Activated CD4-positive, CD25-positive, alpha-beta regulatory T cell treated with anti-CD3 and anti-CD28 coated beads, Interleukin-2, amount 50 U/mL, for 24 hours (primary cell): ENCODE results near the gene PGP.

Experiments used
- ATAC-seq, 2 donors: fragments of 150-1000 bp; cut with Tn5 transposase; one replicate each; pipeline ENCODE4 v1.10.0; 2021; ENCODE audit warnings: mild to moderate bottlenecking in 1 of 2, moderate library complexity in 1 of 2

PGP gene

GRCh38 chr16:2197765-2198164 is 16.9 kb downstream of the PGP start:
- ATAC-seq: no peak

DNA sequence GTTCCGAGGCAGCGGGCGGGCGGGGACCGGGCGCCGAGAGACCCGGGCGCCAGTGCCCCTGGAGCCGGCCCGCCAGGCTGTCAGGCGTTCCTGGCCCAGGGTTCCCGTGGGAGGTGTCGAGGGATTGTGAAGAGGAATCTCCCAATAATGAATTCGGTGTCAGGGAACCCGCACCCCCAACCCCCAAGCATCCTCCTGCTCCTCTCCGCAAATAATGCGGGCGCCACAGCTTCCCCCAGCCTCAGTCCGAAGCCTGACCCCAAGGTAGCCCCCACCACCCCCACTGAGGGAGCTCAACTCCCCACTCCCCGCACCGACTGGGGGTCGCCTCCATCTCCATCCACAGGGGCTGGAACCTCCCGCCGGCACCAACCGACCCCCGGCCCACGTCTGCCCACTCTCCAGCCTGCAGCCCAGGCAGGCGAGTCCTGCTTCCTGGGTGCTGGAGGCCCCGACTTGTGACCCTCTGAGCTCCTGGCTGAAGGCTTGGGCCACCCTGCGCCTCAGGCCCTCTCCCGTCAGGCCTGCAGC is 17.6 kb downstream of the PGP start:
- no peak for ATAC-seq

GRCh38 chr16:2196162-2196980 is 18.3 kb downstream of the PGP start, which contains the start of gene CASKIN1:
CASKIN1 (minus strand) TSS chr16:2196605; CDS start chr16:2196432, 173 bp downstream.
- ATAC-seq: peak; percentile 23 to 31

- ATAC-seq: no peak
Observed at GRCh38 chr16:2195322-2196161, 19.1 kb downstream of the PGP start.

DNA sequence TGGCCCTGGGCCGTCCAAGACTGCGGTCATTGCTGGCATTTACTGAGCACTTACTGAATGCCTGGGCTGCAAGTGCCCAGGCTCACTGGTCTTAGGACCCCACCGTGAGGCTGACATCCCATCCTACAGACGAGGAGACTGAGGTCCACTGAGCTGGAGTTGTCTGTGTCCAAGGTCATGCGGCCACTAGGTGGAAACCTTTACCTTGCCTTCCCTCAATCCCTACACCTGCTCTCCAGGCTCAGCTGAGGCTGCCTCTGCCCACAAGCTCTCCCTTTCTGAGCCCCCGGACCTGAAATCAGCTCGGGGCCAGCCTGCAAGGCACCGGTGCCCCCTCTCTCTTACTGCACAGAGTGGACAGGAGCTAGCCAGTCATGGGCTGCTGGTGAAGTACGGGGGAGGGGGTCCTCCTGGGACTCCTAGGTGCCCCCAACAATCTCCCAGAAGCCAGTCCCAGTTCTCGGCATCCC is 19.8 kb downstream of the PGP start:
- peak; percentile 69 to 80 for ATAC-seq

GRCh38 chr16:2194166-2194834 is 20.3 kb downstream of the PGP start:
- no peak for ATAC-seq

DNA sequence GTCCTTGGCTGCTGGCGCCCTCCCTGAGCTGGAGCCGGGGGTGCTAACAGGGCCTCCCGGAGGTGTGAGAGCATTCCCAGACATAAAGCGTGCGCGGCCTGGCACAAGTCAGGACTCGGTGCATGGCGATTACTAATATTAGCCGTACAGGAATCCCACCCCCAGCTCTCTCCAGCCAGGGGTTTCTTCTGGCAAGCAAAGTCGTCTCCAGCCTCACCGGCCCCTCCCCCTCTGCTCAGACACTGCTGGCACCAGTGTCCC is 23.3 kb downstream of the PGP start:
- no peak for ATAC-seq

- no peak for ATAC-seq
Observed at GRCh38 chr16:2190659-2191445, 23.8 kb downstream of the PGP start.

DNA sequence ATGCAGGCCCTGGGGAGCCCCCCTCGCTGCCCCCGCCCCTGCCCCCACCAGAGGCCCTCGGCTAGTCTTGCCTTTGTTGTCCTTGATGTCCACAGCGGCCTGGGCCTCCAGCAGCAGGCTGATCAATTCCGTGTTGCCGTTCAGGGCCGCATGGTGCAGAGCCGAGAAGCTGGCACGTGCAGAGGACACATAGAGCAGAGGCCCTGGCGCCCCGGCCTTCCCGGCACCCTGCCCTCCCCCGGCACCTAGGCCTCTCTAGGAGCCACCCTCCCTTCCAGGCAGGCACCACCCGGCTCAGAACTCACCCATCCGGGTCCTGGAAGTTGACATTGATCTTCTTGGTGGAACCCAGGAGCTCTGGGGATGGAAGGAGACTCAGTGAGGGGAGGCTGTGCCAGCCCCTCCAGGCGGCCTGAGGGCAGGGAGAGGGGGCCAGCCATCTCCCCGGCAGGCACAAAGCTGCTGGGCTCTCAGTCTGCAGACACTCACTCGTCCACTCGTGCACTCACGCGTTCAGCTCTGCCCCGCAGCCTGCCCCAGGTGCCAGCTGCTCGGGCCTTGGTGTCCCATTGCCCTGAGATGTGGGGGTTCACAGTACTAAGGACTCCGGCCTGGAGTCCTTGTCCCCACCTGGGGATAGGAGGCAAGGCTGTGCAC is 24.5 kb downstream of the PGP start:
- no peak for ATAC-seq

GRCh38 chr16:2189252-2189893 is 25.3 kb downstream of the PGP start:
- no peak for ATAC-seq

DNA sequence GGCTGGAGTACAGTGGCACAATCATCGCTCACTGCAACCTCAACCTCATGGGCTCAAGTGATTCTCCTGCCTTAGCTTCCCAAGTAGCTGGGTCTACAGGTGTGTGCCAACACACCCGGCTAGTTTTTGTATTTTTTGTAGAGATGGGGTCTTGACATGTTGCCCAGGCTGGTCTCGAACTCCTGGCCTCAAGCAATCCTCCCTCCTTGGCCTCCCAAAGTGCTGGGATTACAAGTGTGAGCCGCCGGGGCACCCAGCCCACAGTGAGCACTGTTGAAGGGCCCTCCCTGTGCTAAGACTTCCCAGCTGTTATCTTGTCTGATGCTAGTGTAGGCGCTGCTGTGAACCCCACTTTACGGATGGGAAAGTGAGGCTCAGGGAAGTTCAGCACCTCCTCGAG is 26.2 kb downstream of the PGP start:
- no peak for ATAC-seq

GRCh38 chr16:2187212-2187611 is 27.4 kb downstream of the PGP start:
- no peak for ATAC-seq

- ATAC-seq: no peak
Observed at GRCh38 chr16:2186505-2186904, 28.1 kb downstream of the PGP start.

DNA sequence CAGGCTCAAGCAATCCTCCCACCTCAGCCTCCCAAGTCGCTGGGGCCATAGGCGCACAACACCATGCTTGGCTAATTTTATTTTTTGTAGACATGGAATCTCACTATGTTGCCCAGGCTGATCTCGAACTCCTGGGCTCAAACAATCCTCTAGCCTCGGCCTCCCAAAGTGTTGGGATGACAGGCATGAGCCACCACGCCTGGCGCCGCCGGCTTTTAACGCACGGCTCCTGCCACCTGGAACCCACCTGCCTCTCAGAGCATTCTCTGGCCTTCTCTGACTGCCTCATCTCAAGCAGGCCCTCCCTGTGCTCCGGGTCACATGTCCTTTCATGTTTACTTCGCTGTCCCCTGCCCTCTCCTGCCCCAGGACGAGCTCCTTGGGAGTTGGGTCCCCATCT is 28.6 kb downstream of the PGP start:
- no peak for ATAC-seq

DNA sequence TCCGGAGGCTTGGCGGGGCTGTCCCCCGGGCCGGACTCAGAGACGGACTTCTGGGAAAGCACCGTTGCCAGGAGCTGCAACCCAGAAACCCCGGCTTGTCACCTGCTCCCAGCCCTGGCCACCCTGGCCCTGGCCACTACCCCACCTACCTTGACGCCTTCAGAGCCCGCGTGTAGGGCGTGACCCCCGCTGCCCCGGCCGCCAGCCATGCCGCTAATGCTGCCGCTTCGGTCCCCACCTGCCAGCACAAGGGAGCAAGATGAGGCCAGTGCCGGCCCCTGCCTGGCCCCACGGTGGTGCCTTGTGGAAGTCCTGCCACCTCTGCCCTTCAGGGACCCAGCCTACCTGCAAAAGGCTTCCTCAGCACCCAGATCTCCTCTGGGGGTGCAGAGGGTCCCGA is 29.7 kb downstream of the PGP start:
- ATAC-seq: no peak

- ATAC-seq: no peak
Observed at GRCh38 chr16:2184346-2184745, 30.3 kb downstream of the PGP start.

DNA sequence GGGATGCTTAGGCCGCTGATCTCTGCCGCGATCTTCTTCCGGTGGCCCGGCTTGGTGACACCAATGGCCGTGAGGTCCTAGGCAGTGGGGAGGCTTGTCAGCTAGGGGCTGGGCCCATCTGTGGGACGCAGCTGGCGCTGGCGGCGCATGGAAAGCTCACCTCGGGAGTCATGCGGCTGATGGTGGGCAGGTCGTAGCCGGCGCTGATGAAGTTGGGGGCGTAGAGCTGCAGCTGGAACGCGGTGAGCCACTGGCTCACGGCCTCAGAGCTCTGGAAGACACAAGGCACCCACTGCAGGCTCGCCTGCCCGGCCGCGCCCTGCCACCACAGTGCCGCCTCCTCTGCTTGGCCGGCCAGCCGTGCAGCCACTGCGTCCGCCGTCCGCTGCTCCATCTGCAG is 31.0 kb downstream of the PGP start:
- ATAC-seq: no peak

DNA sequence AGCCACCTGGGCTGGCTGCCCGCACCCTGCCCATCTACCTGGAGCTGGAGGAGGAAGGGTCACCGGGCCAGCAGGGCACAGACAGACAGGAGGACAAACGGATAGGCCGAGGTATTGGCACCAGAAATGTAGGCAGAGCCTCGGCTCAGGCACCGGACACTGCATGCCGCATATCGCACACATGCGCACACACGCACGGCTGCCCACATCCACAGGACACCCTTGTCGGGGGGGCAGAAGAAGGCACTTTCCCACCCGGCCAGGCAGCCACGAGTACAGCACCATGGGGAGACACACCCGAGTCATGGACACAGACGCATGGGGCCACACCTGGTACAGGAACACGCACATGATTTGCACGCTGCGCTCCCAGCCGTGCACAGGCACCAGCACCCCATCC is 32.7 kb downstream of the PGP start:
- no peak for ATAC-seq

DNA sequence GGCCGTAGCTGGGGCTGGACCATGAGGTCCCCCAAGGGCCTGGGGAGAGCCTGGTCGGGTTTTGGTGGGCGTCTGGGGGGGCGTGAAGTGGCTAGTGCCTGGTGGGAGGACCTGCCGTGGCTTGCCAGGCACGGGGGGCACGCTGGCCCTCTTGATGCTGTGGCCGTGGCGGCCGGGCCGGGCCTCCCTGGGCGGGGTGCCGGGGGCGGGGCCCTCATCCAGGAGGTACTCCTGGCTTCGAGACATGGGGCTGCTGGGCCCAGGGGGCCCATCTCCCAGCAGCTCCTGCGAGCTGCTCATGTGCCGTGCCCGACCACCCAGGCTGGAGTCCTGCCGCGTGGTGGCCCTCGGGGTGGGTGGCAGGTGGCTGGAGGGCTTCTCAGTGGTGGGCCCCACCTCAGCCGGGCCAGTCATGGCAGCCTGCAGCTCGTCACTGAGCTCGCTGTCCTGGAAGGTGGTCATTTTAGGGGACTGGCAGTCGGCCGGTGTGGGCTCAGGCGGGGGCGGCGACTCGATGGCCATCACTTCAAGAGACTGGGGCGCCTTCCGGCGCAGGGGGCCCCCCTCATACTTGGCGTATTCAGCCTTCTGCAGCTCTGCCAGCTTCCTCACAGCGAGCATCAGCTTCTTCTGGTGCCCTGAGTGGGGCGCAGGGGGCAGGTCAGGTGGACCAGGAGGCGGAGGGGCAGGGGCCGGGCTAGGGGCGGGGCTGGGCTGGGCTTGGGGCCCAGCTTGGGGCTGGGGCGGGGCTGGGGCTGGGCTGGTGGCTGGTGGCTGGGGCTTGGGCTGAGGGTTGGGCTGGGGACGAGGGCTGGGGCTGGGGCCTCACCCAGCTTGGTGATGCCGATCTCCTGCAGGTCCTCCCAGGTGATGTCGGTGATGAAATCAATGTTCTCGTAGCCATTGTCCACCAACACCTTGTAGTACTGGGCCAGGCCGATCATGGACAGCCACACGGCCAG is 33.4 kb downstream of the PGP start:
- ATAC-seq: no peak

DNA sequence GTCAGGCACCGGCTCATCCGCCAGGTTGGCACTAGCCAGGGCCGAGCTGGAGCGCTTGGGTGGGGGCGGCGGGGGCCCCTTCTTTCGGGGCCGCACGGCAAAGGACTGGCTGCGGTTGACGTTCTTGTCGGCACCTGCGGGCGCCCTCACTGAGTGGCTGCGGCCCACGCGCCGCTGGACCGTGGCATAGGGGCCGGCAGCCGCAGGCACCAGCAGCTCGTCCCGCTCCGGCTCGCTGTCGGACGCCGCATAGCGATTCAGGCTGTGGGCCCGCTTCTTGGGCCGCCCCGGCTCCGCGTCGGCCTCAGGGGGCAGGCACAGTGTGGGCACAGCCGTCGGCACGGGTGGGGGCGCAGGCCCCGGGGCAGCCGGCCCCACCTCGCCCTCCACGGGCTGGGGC is 34.2 kb downstream of the PGP start:
- no peak for ATAC-seq
